OCI-LY3 (cell line): ENCODE measurements around the gene LTV1.

ENCODE experiments used
- H2AFZ ChIP-seq: fragments of 200-600, 300-600 bp; shearing (Covaris generic); 2 replicates; pipeline ENCODE4 v1.6.0; 2014; ENCODE audit warnings: antibody characterized with exemption, low read depth, low read length
- H3K27ac ChIP-seq: fragments of 200-600, 300-600 bp; sonication (generic); 2 replicates; pipeline ENCODE4 v1.5.1; 2014; ENCODE audit warnings: mild to moderate bottlenecking, low read length, moderate library complexity, mixed read lengths
- H3K27me3 ChIP-seq: fragments of 200-600, 300-600 bp; sonication (generic); 2 replicates; pipeline ENCODE4 v1.6.1; 2014; ENCODE audit warnings: low read depth, low read length, mixed read lengths
- H3K36me3 ChIP-seq: fragments of 200-600, 300-600 bp; sonication (generic); replicated peaks from 2 replicates; pipeline ENCODE3; 2014; ENCODE audit warnings: low read depth, low read length, mixed read lengths
- H3K4me1 ChIP-seq: fragments of 300-600, 200-600 bp; sonication (generic); 2 replicates; pipeline ENCODE4 v1.6.1; 2014; ENCODE audit warnings: low read length, mixed read lengths
- H3K4me2 ChIP-seq: fragments of 200-600, 300-600 bp; sonication (generic); 2 replicates; pipeline ENCODE4 v1.6.1; 2014; ENCODE audit warnings: low read length, mixed read lengths
- H3K4me3 ChIP-seq: fragments of 300-600, 200-600 bp; sonication (generic); 2 replicates; pipeline ENCODE4 v1.5.1; 2014; ENCODE audit warnings: antibody characterized with exemption, mild to moderate bottlenecking, low read length, moderate library complexity
- H3K79me2 ChIP-seq: fragments of 300-600, 200-600 bp; shearing (Covaris generic); 2 replicates; pipeline ENCODE4 v1.6.1; 2014; ENCODE audit warnings: mild to moderate bottlenecking, low read length, mixed read lengths
- H3K9ac ChIP-seq: fragments of 300-600, 200-600 bp; shearing (Covaris generic); 2 replicates; pipeline ENCODE4 v1.6.0; 2014; ENCODE audit warnings: mild to moderate bottlenecking, low read length, moderate library complexity
- H3K9me3 ChIP-seq: fragments of 200-600, 300-600 bp; shearing (Covaris generic); 2 replicates; pipeline ENCODE4 v1.6.1; 2014; ENCODE audit warnings: low read length, mixed read lengths; ENCODE audit not compliant: insufficient read depth
- H4K20me1 ChIP-seq: fragments of 200-600, 300-600 bp; sonication (generic); 2 replicates; pipeline ENCODE4 v1.6.1; 2016; ENCODE audit warnings: low read length, mixed read lengths; ENCODE audit not compliant: insufficient read depth
- EZH2phosphoT487 ChIP-seq: fragments of 200-600 bp; shearing (Covaris generic); IDR thresholded peaks from 2 replicates; pipeline ENCODE4 v1.6.1; 2018; ENCODE audit warnings: antibody characterized with exemption, mixed run types, low read depth
- TF ChIP-seq, protein P1 (sequence below): fragments of 200-600, 300-600 bp; sonication (generic); IDR thresholded peaks from 2 replicates; pipeline ENCODE4 v1.5.1; 2014; ENCODE audit warnings: antibody characterized with exemption, low read length, low read depth

The LTV1 gene

DNA sequence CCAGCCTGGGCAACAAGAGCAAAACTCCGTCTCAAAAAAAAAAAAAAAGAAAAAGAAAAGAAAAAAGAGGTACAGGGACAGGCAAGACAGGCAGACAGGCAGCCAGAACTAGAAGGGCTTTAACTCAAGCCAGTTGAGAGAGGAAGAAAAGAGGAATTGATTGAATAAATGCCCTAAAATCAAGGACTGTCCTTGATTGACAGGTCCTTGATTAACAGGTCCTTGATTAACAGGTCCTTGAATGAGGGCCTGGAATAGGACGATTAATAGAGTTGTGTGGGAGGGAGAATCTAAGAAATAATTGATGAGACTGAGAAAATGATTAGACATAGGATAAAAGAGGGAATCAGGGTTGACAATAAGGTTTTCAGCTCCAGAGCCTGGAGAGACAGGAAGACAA is 57.2 kb downstream of the LTV1 start:
- no peak overlapping the region for H3K27ac ChIP-seq
- TF ChIP-seq, protein P1, sequence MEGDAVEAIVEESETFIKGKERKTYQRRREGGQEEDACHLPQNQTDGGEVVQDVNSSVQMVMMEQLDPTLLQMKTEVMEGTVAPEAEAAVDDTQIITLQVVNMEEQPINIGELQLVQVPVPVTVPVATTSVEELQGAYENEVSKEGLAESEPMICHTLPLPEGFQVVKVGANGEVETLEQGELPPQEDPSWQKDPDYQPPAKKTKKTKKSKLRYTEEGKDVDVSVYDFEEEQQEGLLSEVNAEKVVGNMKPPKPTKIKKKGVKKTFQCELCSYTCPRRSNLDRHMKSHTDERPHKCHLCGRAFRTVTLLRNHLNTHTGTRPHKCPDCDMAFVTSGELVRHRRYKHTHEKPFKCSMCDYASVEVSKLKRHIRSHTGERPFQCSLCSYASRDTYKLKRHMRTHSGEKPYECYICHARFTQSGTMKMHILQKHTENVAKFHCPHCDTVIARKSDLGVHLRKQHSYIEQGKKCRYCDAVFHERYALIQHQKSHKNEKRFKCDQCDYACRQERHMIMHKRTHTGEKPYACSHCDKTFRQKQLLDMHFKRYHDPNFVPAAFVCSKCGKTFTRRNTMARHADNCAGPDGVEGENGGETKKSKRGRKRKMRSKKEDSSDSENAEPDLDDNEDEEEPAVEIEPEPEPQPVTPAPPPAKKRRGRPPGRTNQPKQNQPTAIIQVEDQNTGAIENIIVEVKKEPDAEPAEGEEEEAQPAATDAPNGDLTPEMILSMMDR: no peak
- TF ChIP-seq EZH2phosphoT487: no peak
- no peaks in the 10 kb centered on the region for H3K9me3 ChIP-seq
- no peaks in the 10 kb centered on the region for H3K36me3 ChIP-seq
- peaks cover 47% of the 10 kb centered on the region for H3K4me1 ChIP-seq
- H4K20me1 ChIP-seq: no peaks in the 10 kb centered on the region
- H3K4me2 ChIP-seq: no peak overlapping the region
- no peak overlapping the region for H3K9ac ChIP-seq
- no peaks in the 10 kb centered on the region for H3K79me2 ChIP-seq
- H3K27me3 ChIP-seq: no peaks in the 10 kb centered on the region
- H2AFZ ChIP-seq: no peak overlapping the region
- H3K4me3 ChIP-seq: no peak overlapping the region

- no peaks in the 10 kb centered on the region for H3K9me3 ChIP-seq
- H3K4me3 ChIP-seq: peak overlapping the region; percentile 38
- peak overlapping the region; percentile 14 for H2AFZ ChIP-seq
- H4K20me1 ChIP-seq: no peaks in the 10 kb centered on the region
- no peaks in the 10 kb centered on the region for H3K79me2 ChIP-seq
- H3K27me3 ChIP-seq: no peaks in the 10 kb centered on the region
- peaks cover 33% of the 10 kb centered on the region for H3K4me1 ChIP-seq
- peak overlapping the region; percentile 67 for H3K27ac ChIP-seq
- peak overlapping the region; percentile 32 for H3K9ac ChIP-seq
- no peak for TF ChIP-seq EZH2phosphoT487
- TF ChIP-seq, protein P1: peak; percentile 12; the same call in 1 of the 2 replicates
- peak overlapping the region; percentile 55 for H3K4me2 ChIP-seq
- no peaks in the 10 kb centered on the region for H3K36me3 ChIP-seq
Measured at GRCh38 chr6:143901885-143902750, 59.0 kb downstream of the LTV1 start.

DNA sequence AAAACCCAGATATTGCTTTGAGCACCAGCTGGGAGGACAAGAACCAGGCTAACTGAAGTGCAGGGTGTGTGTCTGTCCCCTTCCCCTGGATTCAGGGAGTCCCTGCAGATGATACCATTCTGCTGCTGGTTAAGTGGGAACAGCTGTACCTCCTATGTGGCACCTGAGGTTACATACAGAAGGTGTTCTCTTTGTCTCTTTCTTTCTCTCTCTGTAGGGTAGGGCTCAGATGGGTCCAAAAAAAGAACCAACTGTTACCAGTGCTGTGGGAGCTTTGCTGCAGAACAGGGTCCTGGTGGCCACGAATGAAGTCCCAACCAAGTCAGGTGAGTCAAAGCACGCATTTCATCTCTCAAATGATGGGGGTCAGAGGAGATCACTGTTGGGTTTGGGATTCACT is 59.7 kb downstream of the LTV1 start:
- no peak for TF ChIP-seq EZH2phosphoT487
- TF ChIP-seq, protein P1: no peak
- Histone ChIP-seq H3K9me3 (no peaks in the 10 kb centered on the region), H3K9ac (no peak overlapping the region), H2AFZ (no peak overlapping the region), H3K4me3 (peak overlapping the region; percentile 38; the same call in 1 of the 2 replicates), H3K27ac (no peak overlapping the region), H3K27me3 (no peaks in the 10 kb centered on the region), H3K79me2 (no peaks in the 10 kb centered on the region), H4K20me1 (no peaks in the 10 kb centered on the region), H3K4me1 (peaks cover 26% of the 10 kb centered on the region), H3K4me2 (peak overlapping the region; percentile 55), H3K36me3 (no peaks in the 10 kb centered on the region)

DNA sequence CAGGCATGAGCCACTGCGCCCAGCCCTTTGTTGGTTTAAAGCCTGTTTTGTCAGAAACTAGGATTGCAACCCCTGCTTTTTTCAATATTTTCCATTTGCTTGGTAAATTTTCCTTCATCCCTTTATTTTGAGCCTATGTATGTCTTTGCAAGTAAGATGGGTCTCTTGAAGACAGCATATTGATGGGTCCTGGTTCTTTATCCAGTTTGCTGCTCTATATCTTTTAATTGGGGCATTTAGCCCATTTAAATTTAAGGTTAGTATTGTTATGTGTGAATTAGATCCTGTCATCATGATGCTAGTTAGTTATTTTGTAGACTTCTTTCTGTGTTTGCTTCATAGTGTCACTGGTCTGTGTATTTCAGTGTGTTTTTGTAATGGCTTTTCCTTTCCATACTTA is 67.9 kb downstream of the LTV1 start:
- H2AFZ ChIP-seq: no peak overlapping the region
- no peaks in the 10 kb centered on the region for H3K4me1 ChIP-seq
- no peak overlapping the region for H3K4me3 ChIP-seq
- no peaks in the 10 kb centered on the region for H3K79me2 ChIP-seq
- no peaks in the 10 kb centered on the region for H4K20me1 ChIP-seq
- no peak overlapping the region for H3K27ac ChIP-seq
- H3K4me2 ChIP-seq: no peak overlapping the region
- H3K36me3 ChIP-seq: no peaks in the 10 kb centered on the region
- H3K9me3 ChIP-seq: no peaks in the 10 kb centered on the region
- no peaks in the 10 kb centered on the region for H3K27me3 ChIP-seq
- no peak overlapping the region for H3K9ac ChIP-seq
- TF ChIP-seq, protein P1: no peak
- TF ChIP-seq EZH2phosphoT487: no peak
